Measurements from ENCODE around the gene MGA.
"Not testable (repeated sequence)": the region's sequence is repeated elsewhere in the genome, so short reads cannot be mapped to it uniquely, and the experiment has no call there.

MGA gene

GRCh38 chr15:41714291-41714690 lies 54.1 kb downstream of the MGA start:
- DNase-seq (ENCODE audit: low spot score) = no peak

GRCh38 chr15:41716864-41717263 lies 56.7 kb downstream of the MGA start:
- no peak for DNase-seq (ENCODE audit: low spot score)

GRCh38 chr15:41727143-41727542 lies 66.9 kb downstream of the MGA start:
- no peak for DNase-seq (ENCODE audit: low spot score)

- not testable (repeated sequence) for DNase-seq (ENCODE audit: low spot score)
Measured at GRCh38 chr15:41728061-41728460, 67.9 kb downstream of the MGA start.

- DNase-seq (ENCODE audit: low spot score) = no peak
Measured at GRCh38 chr15:41730543-41730942, 70.3 kb downstream of the MGA start.

GRCh38 chr15:41732483-41732882 lies 72.3 kb downstream of the MGA start:
- DNase-seq (ENCODE audit: low spot score) = no peak

- DNase-seq (ENCODE audit: low spot score) = no peak
Measured at GRCh38 chr15:41734079-41734478, 73.9 kb downstream of the MGA start.

GRCh38 chr15:41735046-41735445 lies 74.8 kb downstream of the MGA start:
- DNase-seq (ENCODE audit: low spot score) = no peak

GRCh38 chr15:41735492-41735891 lies 75.3 kb downstream of the MGA start:
- DNase-seq (ENCODE audit: low spot score) = not testable (repeated sequence)

- DNase-seq (ENCODE audit: low spot score) = no peak
Measured at GRCh38 chr15:41746802-41747201, 86.6 kb downstream of the MGA start.

- DNase-seq (ENCODE audit: low spot score) = no peak
Measured at GRCh38 chr15:41756198-41756597, 96.0 kb downstream of the MGA start.

GRCh38 chr15:41772720-41773331 lies 112.6 kb downstream of the MGA start:
- peak; percentile 91 for DNase-seq (ENCODE audit: low spot score)

- no peak for DNase-seq (ENCODE audit: low spot score)
Measured at GRCh38 chr15:41773332-41773728, 113.1 kb downstream of the MGA start.

GRCh38 chr15:41773729-41774061 lies 113.5 kb downstream of the MGA start:
- no peak for DNase-seq (ENCODE audit: low spot score)

GRCh38 chr15:41774062-41774881 lies 114.1 kb downstream of the MGA start, which contains the start of gene MAPKBP1:
Gene MAPKBP1 (plus strand): TSS chr15:41774484. CDS start chr15:41775276, 792 bp downstream.
- peak; percentile 99 for DNase-seq (ENCODE audit: low spot score)

GRCh38 chr15:41774882-41775417 lies 114.7 kb downstream of the MGA start:
- DNase-seq (ENCODE audit: low spot score) = no peak

GRCh38 chr15:41775651-41776050 lies 115.4 kb downstream of the MGA start:
- peak; percentile 34 for DNase-seq (ENCODE audit: low spot score)

- DNase-seq (ENCODE audit: low spot score) = no peak
Measured at GRCh38 chr15:41777421-41777973, 117.3 kb downstream of the MGA start.

GRCh38 chr15:41778521-41778920 lies 118.3 kb downstream of the MGA start:
- DNase-seq (ENCODE audit: low spot score) = no peak

- no peak for DNase-seq (ENCODE audit: low spot score)
Measured at GRCh38 chr15:41779662-41780157, 119.5 kb downstream of the MGA start.

GRCh38 chr15:41780266-41780665 lies 120.1 kb downstream of the MGA start:
- no peak for DNase-seq (ENCODE audit: low spot score)

- DNase-seq (ENCODE audit: low spot score) = no peak
Measured at GRCh38 chr15:41780727-41781126, 120.5 kb downstream of the MGA start.
